T-helper 1 cell (primary cell): ENCODE measurements around the gene EML4.
"Not testable (repeated sequence)": the region's sequence is repeated elsewhere in the genome, so short reads cannot be mapped to it uniquely, and the experiment has no call there.

Source experiments
- DNase-seq, 5 donors: peaks; one replicate each; pipeline ENCODE4 v3.0.0-alpha.2; 2012 to 2020

Gene EML4

DNA sequence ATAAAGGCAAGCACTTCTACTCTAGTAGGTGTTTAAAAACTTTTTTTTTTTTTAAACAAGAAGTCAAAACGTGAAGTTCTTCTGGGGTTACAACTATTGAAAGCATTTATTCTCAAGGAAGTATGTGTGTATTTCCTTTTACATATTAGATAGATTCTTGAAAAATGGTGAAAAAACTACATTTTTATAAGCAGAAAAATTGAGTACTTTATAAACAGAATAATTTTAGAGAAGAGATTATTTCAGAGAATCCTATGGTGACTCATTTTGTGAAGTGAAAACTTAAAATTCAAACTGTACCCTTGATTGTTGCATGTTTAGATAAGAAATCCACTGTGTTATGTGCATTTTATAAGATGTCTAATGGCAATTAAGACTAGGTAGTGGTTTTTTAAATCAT, 2.9 kb downstream of the EML4 start:
- DNase-seq, result no peak

DNA sequence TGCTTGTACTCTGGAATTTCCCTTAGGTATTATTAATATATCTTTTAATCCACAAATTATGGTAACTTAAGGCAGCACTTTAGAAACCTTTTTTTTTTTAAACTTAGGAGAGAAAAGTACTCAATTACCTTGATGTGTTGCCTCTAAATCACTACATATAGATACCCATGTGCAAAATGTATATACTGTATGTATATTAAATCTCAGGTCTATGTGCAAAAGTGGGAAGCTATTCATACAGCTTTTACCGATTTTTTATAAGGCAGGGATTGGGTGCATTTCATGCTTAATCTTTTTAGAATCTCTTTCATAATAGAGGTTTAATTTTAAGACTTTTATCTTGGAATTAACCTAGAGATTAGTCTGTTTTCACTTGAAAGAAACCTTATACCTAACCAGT, 3.4 kb downstream of the EML4 start:
- DNase-seq, result no peak

DNA sequence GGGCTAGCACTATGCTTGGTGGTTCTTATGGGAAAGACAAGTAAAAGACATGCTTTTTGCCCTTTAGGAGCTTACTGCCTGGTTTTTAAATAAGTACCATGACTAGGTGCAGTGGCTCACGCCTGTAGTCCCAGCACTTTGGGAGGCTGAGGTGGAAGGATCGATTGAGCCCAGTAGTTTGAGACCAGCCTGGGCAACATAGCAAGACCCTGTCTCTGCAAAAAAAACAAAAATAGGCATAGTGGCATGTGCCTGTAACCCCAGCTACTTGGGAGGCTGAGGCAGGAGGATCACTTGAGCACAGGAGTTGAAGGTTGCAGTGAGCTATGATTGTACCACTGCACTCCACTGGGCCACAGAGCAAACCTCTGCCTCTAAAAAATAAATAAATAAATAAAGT, 4.3 kb downstream of the EML4 start:
- not testable (repeated sequence) for DNase-seq

DNA sequence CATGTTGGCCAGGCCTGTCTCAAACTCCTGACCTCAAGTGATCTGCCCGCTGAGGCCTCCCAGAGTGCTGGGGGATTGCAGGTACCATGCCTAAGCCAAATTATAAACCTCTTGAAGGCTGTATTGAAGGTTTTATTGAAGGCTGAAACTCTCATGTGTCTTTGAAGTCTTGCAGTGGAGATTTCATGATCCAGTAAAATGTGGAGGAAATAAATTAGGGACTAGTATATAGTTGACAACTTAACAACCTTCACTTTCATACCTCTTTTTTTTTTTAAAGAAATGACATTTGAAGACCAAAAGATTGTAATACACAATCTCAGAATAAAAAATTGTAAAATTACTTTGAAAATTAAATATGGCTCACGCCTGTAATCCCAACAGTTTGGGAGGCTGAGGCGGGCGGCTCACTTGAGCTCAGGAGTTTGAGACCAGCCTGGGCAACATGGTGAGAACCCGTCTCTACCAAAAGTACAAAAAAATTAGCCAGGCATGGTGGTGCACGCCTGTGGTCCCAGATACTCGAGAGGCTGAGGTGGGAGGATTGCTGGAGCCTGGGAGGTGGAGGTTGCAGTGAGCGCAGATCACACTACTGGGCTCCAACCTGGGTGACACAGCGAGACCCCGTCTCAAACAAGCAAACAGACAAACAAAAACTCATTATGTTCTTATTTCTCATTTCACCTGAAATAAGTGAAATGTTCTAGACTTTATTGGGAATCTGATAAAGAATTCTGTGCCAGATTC, 8.0 kb downstream of the EML4 start:
- DNase-seq, result no peak

DNA sequence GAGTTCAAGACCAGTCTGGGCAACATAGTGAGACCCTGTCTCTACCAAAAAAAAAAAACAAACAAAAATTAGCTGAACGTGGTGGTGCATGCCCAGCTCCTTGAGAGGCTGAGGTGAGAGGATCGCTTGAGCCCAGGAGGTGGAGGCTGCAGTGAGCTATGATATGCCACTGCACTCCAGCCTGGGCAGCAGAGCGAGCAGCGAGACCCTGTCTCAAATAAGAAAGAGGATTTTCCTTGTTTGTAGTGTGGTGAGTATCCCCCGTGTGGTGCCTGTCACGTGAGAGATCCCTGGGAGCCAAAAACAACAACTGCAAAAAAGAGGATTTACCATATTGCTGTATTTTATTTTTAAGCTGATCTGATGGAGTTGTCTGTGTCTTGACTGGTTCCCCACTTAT, 9.2 kb downstream of the EML4 start:
- DNase-seq, result no peak

DNA sequence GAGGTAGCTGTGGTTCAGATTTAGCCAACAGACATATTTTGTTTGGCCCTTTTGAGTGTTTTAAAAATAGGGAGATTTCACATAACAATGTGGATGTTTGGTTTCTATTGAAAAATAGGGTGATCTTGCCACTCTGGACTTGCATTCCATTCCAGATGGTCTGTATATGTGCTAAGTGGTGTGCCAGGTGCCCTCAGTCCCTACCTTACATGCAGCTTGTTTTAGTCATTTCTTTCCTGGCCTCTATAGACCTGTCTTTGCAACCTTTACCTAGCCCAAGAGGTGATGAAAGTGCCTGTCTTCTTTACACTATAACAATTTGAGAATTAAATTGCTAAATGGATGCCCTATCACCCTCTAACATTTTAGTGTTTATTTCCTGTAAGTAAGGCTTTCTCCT, 11.1 kb downstream of the EML4 start:
- DNase-seq, result no peak

DNA sequence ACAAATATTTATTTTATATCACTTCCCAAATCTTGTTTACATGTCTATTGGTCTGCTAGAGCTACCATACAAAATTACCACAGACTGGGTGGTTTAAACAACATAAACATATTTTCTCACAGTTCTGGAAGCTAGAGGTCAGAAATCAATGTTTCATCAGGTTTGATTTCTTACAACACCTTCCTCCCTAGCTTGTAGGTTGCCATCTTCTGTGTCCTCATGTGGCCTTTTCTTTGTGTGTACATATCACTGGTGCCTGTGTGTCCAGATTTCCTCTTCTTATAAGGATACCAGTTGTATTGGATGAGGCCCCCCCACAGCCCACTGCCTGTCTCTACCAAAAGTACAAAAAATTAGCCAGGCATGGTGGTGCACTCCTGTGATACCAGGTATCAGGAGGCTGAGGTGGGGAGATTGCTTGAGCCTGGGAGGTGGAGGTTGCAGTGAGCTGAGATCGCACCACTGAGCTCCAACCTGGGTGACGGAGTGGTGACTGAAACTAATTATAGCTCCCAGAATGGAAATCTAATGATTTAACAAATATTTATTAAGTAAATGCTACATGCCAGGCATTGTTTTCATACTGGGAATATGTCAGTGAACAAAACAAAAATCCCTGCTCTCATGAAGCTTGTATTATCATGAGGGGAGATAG, 13.6 kb downstream of the EML4 start:
- DNase-seq, result no peak

DNA sequence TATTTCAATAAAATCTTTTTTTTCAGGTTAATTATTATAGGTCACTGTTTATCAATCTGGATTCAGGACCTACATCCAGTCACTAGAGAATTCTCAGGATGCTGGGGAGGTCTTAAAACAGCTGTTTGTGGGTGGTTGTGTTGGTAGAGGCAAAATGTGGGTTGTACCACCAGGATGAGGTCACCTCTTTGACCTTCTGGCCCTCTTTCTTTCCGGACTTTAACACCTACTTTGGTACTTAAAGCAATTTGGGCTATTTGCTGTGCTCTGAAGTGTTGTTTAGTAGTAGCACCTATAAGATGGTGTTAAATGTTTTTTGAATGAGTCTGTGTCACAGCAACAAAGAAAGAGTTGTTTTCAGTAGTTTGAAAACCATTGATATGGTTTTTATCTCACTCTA, 14.6 kb downstream of the EML4 start:
- DNase-seq, result no peak

DNA sequence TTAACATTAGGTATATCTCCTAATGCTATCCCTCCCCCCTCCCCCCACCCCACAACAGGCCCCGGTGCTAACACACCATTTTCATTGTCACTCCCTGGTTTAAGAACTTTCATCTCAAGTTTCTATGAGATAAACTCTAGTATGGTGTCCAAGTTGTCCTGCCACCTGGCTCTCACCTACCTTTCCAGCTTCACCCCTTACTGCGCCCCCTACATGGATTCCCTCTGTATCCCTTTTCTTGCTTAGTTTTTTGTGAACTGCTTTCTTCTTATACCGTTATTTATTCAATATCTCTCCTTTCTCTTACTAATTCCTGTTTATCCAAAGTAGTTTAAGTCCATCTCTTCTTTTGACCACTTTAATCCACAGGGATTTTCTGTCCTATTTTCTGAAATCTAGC, 15.2 kb downstream of the EML4 start:
- no peak for DNase-seq

DNA sequence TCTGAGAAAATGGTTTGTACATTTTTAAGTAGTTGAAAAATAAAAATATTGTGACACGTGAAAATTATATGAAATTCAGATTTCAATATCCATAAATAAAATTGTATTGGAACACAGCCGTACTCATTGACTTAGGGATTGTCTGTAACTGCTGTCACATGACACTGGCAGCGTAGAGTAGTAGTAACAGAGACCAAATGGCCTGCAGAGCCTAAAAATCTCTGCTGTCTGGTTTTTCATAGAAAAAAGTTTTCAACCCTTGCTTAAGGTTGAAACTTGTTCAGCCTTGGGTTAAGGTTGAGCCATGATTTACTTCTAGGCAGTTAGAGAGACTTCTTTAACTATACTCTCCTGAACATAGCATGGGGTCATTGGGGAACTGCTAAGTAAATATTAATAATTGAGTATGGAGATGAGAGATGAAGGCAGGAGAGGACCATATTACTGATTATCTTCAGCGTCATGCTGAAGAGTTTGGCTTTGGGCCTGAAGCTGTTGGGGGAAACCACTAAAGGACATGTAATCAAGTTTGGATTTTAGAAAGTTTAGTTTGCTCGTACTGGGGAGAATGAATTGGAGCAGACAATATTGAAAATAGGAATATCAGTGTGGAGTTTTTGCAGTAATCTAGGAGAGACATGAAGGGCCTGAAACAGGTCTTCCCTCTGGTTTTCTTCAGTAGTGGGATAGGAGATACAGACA, 16.2 kb downstream of the EML4 start:
- no peak for DNase-seq

DNA sequence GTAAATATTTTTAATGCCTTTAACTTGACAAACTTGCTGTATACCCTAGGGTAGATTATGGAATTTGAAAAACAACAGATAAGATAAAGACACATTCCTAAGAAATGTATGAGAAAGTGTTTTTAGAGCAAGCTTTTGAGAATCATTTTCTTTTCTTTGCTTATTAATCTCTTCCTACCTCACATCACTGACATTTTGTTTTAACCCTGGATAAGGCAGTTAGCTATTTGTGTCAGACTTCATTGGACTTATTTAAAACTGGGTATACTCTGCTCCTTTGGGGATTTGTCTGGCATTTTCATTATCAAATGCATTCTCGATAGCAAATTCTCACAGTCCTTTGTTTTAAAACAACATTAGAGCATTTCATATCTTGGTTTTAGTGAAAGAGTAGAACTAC, 17.2 kb downstream of the EML4 start:
- DNase-seq, result no peak

DNA sequence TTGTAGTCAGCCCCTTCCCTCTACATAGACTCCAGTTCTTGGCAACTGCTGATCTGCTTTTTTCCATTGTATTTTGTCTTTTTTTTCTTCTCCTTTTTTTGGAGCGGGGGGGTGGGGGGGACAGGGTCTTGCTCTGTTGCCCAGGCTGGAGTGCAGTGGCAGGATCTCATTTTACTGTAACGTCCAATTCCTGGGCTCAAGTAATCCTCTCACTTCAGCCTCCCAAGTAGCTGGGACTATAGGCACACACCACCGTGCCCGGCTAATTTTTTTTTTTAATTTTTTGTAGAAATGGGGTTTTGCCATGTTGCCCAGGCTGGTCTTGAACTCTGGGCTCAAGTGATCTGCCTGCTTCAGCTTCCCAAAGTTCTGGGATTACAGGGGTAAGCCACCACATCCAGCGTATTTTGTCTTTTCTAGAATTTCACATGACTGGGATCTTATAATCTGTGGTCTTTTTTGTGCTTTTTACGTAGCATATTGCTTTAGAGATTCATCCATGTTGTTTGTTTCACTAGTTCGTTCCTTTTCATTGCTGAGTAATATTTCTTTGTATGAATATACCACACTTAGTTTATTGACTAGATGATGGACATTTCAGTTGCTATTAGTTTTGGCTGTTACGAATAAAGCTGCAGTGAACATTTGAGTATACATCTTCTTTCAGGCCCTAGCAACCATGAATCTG, 17.9 kb downstream of the EML4 start:
- no peak for DNase-seq

DNA sequence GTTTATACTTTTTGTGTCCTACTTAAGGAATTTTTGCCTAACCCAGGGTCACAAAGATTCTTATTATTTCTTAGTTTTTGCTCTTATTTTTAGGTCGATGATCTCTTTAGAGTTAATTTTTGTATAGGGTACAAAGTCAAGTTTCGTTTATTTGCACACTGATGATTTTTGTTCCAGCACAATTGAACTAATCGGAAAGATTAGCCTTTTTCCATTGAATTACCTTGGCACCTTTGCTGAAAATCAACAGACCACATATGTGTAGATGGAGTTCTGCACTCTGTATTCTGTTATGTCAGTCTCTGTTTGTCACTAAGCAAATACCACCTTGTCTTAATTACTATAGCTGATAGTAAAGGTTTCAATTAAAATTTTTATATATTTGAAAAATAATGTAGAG, 18.7 kb downstream of the EML4 start:
- DNase-seq, result no peak

DNA sequence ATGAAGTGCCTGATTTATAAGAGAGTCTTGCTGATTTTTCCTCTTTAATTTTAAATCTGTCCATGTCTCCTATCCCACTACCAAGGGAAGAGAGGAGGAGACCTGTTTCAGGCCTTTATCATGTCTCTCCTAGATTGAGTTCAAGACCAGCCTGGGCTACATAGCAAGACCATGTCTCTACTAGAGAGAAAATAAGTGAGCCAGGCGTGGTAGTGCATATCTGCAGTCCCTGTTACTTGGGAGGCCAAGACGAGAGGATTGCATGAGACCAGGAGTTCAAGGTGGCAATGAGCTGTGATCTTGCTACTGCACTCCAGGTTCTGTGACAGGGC, 20.0 kb downstream of the EML4 start:
- no peak for DNase-seq

DNA sequence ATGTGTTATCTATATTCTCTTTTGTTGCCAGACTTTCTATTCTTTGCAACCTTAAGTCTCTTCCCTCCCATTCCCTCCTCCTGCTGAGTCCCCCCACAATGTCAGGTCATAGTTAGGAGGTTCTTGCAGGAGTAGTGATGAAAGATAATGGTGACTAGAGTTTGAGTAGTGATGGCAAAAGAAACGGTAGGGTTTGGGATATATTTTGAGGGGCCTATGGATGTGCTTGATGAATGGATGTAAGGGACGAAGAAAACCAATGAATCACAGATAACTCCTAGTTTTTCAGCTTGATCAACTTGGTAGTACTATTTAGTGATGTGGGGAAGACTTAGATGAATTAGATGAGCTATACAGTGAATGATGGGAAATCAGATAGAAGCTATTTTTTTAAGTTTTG, 21.0 kb downstream of the EML4 start:
- DNase-seq, result no peak

DNA sequence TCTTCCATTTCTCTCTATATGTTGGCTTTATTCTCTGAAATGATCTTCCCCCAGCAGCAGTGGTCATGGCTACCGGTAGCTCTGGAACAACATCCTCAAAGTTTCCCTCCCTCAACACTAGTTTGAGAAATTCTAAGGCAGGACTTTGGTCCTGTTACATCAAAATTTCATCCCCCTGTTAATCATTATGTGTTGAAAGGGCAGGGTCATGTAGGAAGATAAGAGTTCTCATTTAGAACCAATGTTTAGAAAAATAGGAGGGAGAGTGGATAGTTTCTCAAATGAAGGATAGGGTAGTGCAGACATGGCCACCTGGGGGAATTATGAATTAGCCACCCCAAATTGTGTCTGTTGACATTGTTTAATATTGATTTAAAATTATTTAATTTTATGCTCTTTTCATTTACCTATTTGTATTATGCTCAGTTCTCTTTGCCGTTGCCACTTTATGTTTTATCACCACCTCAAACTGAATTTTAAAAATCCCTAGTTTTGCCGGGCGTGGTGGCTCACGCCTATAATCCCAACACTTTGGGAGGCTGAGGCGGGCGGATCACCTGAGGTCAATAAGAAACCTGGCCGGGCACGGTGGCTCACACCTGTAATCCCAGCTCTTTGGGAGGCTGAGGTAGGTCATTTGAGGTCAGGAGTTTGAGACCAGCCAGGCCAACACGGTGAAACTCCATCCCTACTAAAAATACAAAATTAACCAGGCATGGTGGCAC, 22.3 kb downstream of the EML4 start:
- no peak for DNase-seq

DNA sequence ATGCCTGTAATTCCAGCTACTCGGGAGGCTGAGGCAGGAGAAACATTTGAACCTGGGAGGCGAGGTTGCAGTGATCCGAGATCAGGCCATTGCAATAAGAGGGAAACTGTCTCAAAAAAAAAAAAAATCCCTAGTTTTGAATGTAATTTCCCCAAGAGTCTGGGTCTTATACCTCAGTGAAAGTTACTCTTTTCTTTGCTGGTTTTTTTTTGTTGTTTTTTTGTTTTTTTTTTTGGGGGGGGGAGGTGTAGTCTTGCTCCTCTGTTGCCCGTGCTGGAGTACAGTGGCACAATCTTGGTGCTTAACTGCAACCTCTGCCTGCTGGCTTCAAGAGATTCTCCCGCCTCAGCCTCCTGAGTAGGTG, 22.8 kb downstream of the EML4 start:
- DNase-seq, result no peak

DNA sequence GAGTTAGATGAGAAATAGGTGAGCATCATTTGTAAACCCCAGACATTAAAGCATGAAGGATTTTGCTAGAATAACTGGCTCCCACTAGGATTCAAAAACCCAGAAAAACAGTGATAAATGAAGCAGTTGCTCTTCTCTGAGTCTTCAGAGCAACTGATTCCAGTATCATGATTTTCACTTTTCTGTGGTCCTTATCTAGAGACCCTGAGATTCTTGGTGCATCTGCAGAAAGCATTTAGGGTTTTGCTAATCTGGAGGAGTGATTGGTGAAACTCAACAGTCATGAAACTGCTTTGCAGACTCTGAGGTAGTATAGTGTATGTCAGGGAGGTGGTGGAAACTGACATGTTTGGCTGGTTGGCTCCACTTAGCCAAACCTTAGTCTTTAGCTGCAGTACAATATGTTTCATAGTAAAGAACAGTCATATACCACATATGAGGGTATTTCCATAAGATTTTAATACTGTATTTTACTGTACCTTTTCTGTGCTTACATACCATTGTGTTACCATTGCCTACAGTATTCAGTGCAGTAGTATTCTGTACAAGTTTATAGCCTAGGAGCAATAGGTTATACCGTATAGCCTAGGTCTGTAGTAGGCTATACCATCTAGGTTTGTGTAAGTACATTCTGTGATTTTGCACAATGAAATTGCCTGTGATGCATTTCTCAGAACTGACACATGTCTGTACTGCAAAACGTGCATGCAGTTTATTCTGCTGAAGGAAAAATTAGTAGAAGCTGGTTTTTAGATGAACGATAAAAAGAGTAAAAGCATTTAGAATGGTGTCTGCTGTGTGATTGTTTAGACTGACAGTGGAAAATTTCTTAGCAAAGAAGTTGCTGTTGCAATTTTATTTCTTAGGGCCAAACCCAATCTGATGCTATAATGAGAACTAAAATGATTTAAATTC, 23.8 kb downstream of the EML4 start:
- peak in 1 of 5 donors; percentile 26 for DNase-seq

DNA sequence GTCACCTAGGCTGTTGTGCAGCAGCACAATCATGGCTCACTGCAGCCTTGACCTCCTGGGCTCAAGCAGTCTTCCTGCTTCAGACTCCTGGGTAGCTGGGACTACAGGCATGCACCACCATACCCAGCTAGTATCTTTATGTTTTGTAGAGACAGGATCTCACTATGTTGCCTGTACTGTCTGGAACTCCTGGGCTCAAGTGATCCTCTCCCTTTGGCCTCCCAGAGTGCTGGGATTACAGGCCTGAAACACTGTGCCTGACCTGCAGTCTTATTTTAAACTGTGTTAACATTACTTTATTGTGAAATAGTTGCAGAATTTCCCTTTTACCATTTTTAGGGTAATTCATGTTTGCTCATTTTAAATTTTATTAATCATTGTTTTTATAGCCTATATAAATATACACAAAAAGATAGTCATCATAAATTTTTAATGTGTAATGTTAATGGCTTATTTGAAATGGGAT, 24.6 kb downstream of the EML4 start:
- DNase-seq, result no peak

DNA sequence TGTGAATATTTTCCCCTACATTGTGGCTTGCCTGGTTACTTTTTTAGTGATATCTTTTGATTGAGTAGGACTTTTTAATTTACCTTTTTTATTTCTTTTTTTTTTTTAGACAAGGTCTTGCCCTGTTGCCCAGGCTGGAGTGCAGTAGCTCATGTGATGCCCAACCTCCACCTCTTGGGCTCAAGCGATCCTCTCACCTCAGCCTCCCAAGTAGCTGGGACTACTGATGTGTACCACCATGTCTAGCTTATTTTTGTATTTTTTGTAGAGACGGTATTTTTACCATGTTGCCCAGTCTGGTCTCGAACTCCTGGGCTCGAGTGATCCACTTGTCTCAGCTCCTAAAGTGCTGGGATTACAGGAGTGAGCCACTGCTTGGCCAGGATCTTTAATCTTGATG, 25.3 kb downstream of the EML4 start:
- DNase-seq, result no peak

DNA sequence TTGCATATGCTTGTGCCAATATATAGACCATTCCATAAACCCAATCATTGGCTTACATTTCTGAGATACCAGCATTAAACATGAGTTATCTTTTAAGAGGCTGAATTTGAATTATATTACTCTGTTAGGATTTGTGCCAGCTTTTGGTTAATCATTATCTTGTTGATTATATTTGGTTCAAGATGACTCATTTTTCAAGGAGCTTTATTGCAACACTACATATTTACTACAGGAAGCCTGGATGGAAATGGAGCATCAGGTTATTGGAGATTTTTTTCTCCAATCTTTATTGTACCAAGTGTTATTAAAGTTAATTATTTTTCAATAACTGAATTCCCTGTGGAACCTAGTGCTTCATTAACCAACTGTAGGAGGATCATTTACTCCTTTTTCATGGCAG, 26.4 kb downstream of the EML4 start:
- DNase-seq, result no peak

DNA sequence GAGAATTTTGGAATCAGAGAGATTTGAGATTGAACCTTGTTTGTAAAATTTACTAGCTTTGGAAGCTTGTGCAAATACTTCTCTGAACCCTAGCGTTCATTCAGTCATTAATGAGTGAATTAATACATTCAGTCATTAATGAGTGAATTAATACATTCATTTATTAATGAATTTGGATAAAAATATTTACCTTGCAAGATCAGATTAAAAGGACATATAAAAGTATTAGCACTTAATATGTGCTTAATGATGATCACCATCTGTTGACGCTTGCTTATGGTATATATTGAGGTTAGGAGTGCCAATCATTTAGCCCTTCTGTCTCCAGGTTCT, 26.9 kb downstream of the EML4 start:
- no peak for DNase-seq
